CD4-positive, alpha-beta T cell treated with Interleukin-4 for 4 hours (primary cell): ENCODE results near the gene GNAQ.

ENCODE experiments used
- DNase-seq: peaks from one replicate; pipeline ENCODE4 v3.0.0-alpha.2; 2020

Gene GNAQ

GRCh38 chr9:77939149-77939668, 92.4 kb downstream of the GNAQ start:
- no peak for DNase-seq

- DNase-seq = no peak
Measured at GRCh38 chr9:77938163-77938562, 93.4 kb downstream of the GNAQ start.

- peak; percentile 8 for DNase-seq
Measured at GRCh38 chr9:77935974-77936373, 95.6 kb downstream of the GNAQ start.

GRCh38 chr9:77935211-77935610, 96.4 kb downstream of the GNAQ start:
- DNase-seq = no peak

GRCh38 chr9:77933976-77934375, 97.6 kb downstream of the GNAQ start:
- DNase-seq = no peak

- no peak for DNase-seq
Measured at GRCh38 chr9:77933019-77933418, 98.6 kb downstream of the GNAQ start.

GRCh38 chr9:77929942-77930341, 101.7 kb downstream of the GNAQ start:
- no peak for DNase-seq

- no peak for DNase-seq
Measured at GRCh38 chr9:77927265-77927664, 104.3 kb downstream of the GNAQ start.

- DNase-seq = no peak
Measured at GRCh38 chr9:77926371-77926878, 105.2 kb downstream of the GNAQ start.

- no peak for DNase-seq
Measured at GRCh38 chr9:77922591-77922990, 109.0 kb downstream of the GNAQ start.

GRCh38 chr9:77917800-77918199, 113.8 kb downstream of the GNAQ start:
- DNase-seq = no peak

GRCh38 chr9:77916820-77917219, 114.8 kb downstream of the GNAQ start:
- no peak for DNase-seq

GRCh38 chr9:77916410-77916819, 115.2 kb downstream of the GNAQ start:
- no peak for DNase-seq

- no peak for DNase-seq
Measured at GRCh38 chr9:77915744-77916143, 115.9 kb downstream of the GNAQ start.

- DNase-seq = no peak
Measured at GRCh38 chr9:77912895-77913693, 118.5 kb downstream of the GNAQ start.

GRCh38 chr9:77911928-77912327, 119.7 kb downstream of the GNAQ start:
- DNase-seq = no peak

- no peak for DNase-seq
Measured at GRCh38 chr9:77910194-77910621, 121.4 kb downstream of the GNAQ start.

GRCh38 chr9:77909306-77909705, 122.3 kb downstream of the GNAQ start:
- DNase-seq = peak; percentile 36

- DNase-seq = no peak
Measured at GRCh38 chr9:77908293-77908692, 123.3 kb downstream of the GNAQ start.

GRCh38 chr9:77907585-77907984, 124.0 kb downstream of the GNAQ start:
- no peak for DNase-seq

- no peak for DNase-seq
Measured at GRCh38 chr9:77906991-77907390, 124.6 kb downstream of the GNAQ start.

- no peak for DNase-seq
Measured at GRCh38 chr9:77903666-77904285, 127.8 kb downstream of the GNAQ start.

- DNase-seq = no peak
Measured at GRCh38 chr9:77901771-77902170, 129.8 kb downstream of the GNAQ start.

GRCh38 chr9:77901018-77901417, 130.6 kb downstream of the GNAQ start:
- DNase-seq = no peak
